HG03520 (cell line): ENCODE data around the gene MTHFD1L.
"Not testable (repeated sequence)": the region's sequence is repeated elsewhere in the genome, so short reads cannot be mapped to it uniquely, and the experiment has no call there.

Experiments
- ATAC-seq: cut with Tn5 transposase; IDR thresholded peaks from one replicate; pipeline ENCODE4 v1.9.1; 2021; ENCODE audit warnings: mild to moderate bottlenecking, moderate library complexity; ENCODE audit not compliant: unreplicated experiment

Gene MTHFD1L

GRCh38 chr6:151063842-151064647, 198.5 kb downstream of the MTHFD1L start:
- no peak for ATAC-seq

GRCh38 chr6:151065027-151065815, 199.7 kb downstream of the MTHFD1L start:
- no peak for ATAC-seq

DNA sequence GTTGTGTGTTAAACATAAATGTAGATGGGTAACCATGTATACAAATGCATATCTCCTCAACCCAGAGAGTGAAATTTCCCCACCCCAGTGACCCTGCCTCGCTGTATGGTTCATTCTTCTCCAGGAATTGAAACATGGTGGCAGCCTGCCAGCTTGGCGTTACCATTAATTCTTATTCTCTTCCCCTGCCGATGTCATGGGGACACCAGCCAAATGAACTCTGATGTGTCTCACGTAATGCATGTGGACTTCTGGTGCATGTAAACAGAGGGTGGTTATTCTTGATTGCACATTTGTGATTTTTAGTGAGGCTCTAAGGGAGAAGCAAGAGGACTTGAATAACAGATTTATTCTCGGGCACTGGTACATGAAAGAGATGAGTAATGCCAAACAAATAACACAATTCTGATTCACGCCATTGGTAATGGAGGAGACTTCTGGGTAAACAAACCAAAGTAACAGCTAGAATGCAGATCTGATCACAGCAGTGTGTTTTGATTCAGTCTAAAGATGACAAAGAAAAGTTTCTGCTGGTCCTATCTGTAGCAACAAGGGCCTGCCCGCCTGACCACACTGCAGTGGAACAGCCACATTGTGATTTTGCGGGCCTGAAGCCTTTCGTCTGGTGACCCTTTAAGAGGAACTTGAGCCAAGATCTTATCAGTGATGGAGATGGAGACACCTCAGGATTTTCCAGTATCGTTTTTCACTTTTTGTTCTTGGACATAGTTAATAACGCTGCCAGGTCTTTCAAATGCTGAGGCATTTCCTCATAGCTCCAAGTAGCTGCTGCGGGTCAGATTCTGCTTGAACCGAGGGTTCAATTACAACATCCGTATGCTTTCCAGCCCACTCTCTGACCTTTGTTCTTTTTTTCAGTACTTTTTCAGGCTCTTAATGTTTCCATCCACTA, 202.4 kb downstream of the MTHFD1L start:
- no peak for ATAC-seq

DNA sequence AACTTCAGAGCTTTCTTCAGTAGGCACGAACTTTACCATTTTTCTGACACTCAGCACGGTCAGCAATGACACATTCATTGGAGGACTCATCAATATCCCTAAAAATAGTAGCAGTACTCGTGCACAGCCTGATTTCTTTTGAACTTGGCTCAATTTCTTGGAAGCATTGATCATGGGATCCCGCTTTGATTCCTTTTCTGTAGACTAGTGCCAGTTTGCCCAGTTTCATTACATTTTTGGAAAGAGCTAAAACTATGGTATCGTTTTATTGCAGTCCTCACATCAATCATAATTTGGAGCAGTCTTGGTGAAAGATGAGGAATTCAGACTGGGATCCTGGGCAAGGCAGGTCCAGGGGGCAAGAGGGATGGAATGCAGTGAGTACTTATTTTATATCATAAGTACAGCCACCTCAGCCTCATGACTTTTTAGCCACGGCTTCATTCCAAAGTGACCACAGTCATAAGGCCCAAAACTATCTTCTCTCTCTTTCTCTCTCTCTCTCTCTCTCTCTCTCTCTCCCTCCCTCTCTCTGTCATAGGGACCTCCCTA, 203.3 kb downstream of the MTHFD1L start:
- no peak for ATAC-seq

- no peak for ATAC-seq
Observed at GRCh38 chr6:151069641-151070040, 204.1 kb downstream of the MTHFD1L start.

- no peak for ATAC-seq
Observed at GRCh38 chr6:151070631-151071051, 205.1 kb downstream of the MTHFD1L start.

GRCh38 chr6:151071295-151071694, 205.8 kb downstream of the MTHFD1L start:
- no peak for ATAC-seq

- ATAC-seq: no peak
Observed at GRCh38 chr6:151073146-151073545, 207.6 kb downstream of the MTHFD1L start.

DNA sequence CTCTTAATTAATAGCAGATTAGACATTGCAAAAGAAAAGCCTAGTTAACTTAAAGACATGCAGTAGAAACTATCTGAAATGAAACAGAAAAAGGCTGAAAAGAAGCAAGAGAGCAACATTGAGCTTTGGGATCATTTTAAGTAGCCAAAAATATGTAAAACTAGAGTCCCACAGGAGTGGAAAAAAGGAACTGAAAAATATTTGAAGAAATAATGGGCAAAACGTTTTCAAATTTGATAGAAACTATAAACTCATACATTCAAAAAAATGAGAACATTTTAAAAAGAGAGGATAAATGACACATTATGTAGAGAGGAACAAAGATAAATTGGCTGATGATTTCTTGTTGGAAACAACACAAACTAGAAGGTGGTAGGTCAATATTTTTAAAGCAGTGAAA, 208.2 kb downstream of the MTHFD1L start:
- ATAC-seq: no peak

DNA sequence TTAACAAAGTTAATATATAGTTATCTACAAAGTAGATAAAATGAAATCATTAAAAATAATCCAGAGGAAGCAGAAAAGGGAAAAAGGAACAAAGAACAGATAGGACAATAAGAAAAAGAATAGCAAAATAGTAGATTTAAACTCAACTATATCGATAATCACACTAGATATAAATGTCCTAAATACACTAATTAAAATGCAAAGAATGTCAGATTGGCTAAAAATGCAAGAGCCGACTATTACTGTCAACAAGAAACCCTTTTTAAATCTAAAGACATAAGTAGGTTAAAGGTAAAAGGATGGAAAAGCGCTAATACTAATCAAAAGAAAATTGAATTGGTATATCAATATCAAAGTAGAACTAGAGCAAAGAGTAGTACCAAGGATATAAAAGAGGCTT, 209.5 kb downstream of the MTHFD1L start:
- ATAC-seq: no peak

DNA sequence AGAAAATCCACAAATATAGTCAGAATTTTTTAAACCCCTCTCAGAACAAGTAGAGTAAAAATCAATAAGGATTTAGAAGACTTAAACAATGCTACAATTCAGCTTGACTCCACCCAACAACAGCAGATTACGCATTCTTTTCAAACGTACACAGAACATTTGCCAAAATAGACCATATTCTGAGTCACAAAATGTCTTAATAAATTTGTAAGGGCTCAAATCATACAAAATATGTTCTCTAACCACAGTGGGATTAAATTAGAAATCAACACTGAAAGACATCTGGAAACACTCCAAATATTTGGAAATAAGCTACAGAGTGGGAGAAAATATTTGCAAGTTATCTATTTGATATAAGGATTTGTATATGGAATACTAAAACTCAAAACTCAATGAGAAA, 210.0 kb downstream of the MTHFD1L start:
- ATAC-seq: no peak

DNA sequence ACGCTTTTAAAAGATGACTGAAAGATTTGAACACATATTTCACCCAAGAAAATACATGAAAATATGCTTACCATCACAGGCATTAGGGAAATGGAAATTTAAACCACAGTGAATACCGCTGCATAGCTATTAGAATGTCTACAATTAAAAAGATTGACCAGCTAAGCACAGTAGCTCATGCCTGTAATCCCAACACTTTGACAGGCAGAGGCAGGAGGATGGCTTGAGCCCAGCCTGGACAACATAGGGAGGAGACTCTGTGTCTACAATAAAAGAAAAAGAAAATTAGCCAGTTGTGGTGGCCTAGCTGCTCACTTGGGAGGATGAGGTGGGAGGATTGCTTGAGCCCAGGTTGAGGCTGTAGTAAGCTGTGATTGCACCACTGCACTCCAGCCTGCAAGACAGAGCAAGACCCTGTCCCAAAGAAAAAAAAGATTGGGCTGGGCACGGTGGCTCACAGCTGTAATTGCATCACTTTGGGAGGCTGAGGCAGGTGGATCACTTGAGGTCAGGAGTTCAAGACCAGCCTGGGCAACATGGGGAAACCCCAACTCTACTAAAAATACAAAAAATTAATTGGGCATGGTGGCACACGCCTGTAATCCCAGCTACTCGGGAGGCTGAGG, 210.5 kb downstream of the MTHFD1L start:
- no peak for ATAC-seq

- ATAC-seq: no peak
Observed at GRCh38 chr6:151078655-151079054, 213.2 kb downstream of the MTHFD1L start.

DNA sequence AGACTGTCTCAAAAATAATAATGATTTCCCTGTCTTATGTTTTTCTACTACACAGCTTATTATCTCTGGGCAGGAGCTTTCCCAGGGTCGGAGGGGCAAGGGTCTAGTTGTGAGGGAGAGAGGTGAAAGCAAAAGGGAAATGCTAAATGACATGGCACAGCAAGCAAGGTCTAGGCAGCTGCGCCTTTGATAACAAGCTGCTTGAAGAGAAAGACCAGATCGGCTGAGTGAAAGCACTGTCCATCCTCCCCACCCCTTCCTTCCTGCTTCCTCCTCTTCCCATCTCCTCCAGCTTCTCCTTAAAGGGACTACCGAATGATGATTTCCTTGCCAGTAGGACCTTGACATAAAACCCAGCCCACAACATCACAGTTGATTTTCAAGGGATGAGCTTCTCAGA, 216.2 kb downstream of the MTHFD1L start:
- ATAC-seq: no peak

GRCh38 chr6:151082079-151082478, 216.6 kb downstream of the MTHFD1L start:
- ATAC-seq: no peak

DNA sequence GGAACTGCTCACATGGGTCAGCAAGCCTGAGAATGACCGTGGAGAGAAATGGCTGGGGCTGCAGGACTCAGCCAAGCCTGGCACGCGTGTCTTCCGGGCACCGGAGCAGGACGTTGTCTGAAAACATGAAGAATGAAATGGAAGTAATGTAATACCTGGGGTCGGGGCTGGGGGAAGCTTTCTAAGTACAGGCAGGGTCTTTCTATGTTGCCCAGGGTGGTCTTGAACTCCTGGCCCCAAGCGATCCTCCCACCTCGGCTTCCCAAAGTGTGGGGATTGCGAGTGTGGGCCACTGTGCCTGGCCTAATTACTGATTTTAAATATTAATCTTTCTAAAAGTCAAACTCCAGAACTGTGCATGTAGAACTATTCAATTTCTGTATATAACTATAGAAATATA, 218.8 kb downstream of the MTHFD1L start:
- no peak for ATAC-seq

- ATAC-seq: not testable (repeated sequence)
Observed at GRCh38 chr6:151087055-151087454, 221.6 kb downstream of the MTHFD1L start.

DNA sequence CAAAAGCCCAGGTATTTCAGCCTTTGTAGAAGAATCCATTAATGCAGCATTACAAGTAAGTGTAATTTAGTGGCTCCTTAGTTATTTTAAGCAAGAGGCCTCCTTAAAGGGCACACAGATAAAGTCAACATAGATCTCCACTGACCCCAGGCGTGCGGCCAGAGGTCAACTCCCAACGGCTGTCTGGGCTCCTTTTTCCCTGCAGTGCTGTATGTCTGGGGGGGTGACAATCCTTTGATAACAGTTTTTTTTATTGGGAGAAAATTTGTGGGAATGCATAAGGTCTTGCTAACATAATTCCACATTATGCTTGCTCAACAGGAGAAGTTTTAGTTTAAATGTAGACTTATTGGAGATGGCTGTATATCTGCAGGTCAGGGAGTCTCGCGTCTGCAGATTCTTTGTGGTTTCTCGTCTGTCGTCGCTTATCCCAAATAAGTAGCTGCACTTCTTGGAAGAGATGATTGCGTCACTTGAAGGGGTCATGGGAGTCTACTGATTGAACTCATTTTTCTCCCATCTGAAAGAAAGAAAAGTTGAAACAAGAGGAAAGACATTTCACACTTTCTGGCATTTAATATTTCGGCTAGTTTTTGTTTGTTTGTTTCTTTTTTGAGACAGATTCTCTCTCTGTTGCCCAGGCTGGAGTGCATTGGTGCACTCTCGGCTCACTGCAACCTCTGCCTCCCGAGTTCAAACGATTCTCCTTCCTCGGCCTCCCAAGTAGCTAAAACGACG, 222.5 kb downstream of the MTHFD1L start:
- no peak for ATAC-seq

GRCh38 chr6:151088599-151088935, 223.1 kb downstream of the MTHFD1L start:
- no peak for ATAC-seq

DNA sequence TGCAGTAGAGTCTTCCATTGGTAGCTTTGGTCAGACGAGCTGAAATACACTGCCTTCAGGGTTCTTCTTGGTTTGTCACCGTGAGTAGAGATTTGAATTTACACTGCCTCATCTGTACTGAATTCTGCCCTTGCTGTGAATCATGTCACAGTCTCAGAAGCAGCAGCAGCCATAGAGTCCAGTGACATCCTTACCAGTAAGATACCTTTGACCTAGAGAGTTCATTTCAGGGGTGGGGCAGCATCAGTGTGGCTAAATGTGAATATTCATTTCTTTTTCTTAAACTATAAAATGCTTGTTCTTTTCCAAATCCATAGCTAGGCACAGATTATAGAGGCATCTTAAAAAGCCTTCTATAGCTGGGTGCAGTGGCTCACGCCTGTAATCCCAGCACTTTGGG, 223.5 kb downstream of the MTHFD1L start:
- ATAC-seq: no peak
